Epithelial cell of proximal tubule (primary cell): ENCODE measurements around the gene SPSB2. TPM values are rescaled to one million over a fixed set of nuclear protein-coding genes. Genes with fewer than 3 reads are reported as not detected.
A peak's percentile ranks its signal among the peaks of the same experiment; 100 is the strongest.
"Not testable (repeated sequence)": the region's sequence is repeated elsewhere in the genome, so short reads cannot be mapped to it uniquely, and the experiment has no call there.

Source experiments
- DNase-seq: peaks from one replicate; pipeline ENCODE4 v3.0.0-alpha.2; 2011; ENCODE audit warnings: low read depth
- H3K4me3 ChIP-seq: 2 replicates; pipeline ENCODE4 v1.5.1; 2011; ENCODE audit warnings: low read depth, mild to moderate bottlenecking, low read length
- CTCF ChIP-seq: conservative IDR thresholded peaks from 2 replicates; pipeline ENCODE4 v1.5.1; 2012; ENCODE audit warnings: low read depth, mild to moderate bottlenecking, low read length
- total RNA-seq: library from RNA; depleted of rRNA; stranded (reverse); fragments of >200 nt; gene quantifications from 2 replicates; pipeline ENCODE4 v1.2.3, GENCODE V29; 2015

Gene SPSB2
- total RNA-seq, 1 donor from 2014 or later = 17.2 TPM

DNA sequence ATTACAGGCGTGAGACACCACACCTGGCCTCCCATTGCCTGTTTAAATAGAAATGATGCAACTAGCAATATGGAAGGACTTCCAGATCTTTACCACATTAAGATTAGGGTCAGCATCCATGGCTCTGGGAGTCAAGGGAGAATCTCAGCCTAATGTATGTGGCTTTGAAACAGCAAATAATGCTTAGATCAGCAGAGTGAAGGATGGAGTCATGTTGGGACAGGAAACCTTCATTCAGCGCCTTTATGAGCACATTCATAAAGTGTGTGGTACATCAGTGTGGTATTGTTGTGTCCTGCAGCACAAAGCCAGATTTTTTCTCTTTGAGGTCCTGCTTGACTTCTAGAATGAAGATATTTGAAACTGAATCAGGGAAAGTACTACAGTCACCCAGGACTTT, 15.3 kb upstream of the SPSB2 start:
- H3K4me3 ChIP-seq = no peak overlapping the region
- no peak for DNase-seq
- TF ChIP-seq CTCF = no peak

DNA sequence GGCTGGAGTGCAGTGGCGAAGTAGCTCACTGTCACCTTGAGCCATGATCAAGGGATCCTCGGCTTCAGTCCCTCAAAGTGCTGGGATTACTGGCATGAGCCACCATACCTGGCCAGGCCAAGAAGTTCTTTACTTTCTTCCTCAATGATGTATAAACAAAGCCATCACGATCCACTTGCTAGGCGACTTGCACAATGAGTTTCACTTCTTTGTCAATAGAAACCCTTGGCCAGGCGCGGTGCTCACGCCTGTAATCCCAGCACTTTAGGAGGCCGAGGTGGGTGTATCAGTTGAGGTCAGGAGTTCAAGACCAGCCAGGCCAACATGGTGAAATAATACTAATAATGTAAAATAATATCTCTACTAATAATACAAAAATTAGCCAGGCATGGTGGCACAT, 14.4 kb upstream of the SPSB2 start:
- TF ChIP-seq CTCF = no peak
- no peak for DNase-seq
- H3K4me3 ChIP-seq = no peak overlapping the region

- H3K4me3 ChIP-seq, DNase-seq: not testable (repeated sequence)
Observed at GRCh38 chr12:6886206-6886999, 13.3 kb upstream of the SPSB2 start.

- H3K4me3 ChIP-seq = no peak overlapping the region
- no peak for TF ChIP-seq CTCF
Observed at GRCh38 chr12:6884539-6884938, 11.4 kb upstream of the SPSB2 start.

DNA sequence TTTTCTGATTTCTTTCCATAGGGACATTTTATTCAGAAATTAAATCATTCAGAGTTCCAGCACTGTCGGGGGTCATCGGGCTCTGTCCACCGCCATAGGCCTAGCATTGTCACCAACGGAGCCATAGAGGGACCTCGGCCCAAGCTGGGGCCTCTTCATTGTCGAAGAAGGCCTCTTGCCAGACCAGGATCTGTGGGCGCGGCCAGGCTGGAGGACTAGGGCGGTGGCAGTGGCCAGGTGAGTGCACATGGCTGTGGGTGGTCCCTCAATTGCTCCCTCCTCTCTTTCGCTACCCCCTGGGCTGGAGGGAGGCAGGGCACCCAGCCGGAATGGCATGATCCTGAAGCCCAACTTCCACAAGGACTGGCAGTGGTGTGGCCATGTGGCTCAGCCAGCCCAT, 10.6 kb upstream of the SPSB2 start:
- no peak for DNase-seq
- TF ChIP-seq CTCF = no peak
- H3K4me3 ChIP-seq = no peak overlapping the region

More at GRCh38 chr12:6884539-6884938, 11.4 kb upstream of the SPSB2 start:
- DNase-seq = no peak

DNA sequence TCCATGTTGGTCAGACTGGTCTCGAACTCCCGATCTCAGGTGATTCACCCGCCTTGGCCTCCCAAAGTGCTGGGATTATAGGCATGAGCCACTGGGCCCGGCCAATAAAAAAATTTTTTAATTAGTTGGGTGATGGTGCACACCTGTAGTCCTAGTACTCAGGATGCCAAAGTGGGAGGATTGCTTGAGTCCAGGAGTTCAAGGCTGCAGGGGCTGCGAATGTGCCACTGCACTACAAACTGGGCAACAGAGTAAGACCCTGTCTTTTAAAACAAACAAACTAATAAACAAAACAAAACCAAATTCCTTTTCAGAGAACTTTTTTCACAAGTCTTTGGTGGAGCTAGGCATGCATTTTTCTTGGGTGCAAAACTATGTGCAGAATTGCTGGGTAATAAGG, 10.1 kb upstream of the SPSB2 start:
- TF ChIP-seq CTCF = no peak
- no peak for DNase-seq
- H3K4me3 ChIP-seq = no peak overlapping the region

DNA sequence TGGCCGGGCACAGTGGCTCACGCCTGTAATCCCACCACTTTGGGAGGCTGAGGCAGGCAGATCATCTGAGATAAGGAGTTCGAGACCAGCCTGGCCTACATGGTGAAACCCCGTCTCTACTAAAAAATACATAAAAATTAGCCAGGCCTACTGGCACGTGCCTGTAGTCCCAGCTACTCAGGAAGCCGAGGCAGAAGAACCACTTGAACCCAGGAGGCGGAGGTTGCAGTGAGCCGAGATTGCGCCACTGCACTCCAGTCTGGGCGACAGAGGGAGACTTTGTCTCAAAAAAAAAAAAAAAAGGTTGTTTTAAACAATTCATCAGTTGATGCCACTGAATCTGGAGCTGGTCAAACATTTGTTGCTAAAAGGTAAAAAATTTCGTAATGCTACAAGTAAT, 6.7 kb upstream of the SPSB2 start:
- not testable (repeated sequence) for H3K4me3 ChIP-seq, DNase-seq

GRCh38 chr12:6874015-6874368, 889 bp upstream of the SPSB2 start:
- H3K4me3 ChIP-seq = peak overlapping the region; percentile 92
- not testable (repeated sequence) for DNase-seq
